ENCODE data around the gene OR2B6.
"Not testable (repeated sequence)": the region's sequence is repeated elsewhere in the genome, so short reads cannot be mapped to it uniquely, and the experiment has no call there.

OR2B6 gene

GRCh38 chr6:27956941-27957340, at the start of gene OR2B6:
Gene OR2B6, plus strand, starts transcription at chr6:27957241. Its CDS starts 0 bp downstream, at chr6:27957241.
- H3K27ac Mint-ChIP-seq: no peak within 1 kb of the TSS
- no peaks in the 10 kb centered on the region for H3K9me3 Mint-ChIP-seq
- no peak within 1 kb of the TSS for H3K4me3 Mint-ChIP-seq
- peaks cover 6% of the 10 kb centered on the region for H3K27me3 Mint-ChIP-seq
- H3K36me3 Mint-ChIP-seq: no peaks in the 10 kb centered on the region
- peaks cover 6% of the 10 kb centered on the region for H3K4me1 Mint-ChIP-seq
- ATAC-seq (ENCODE audit: low read depth) (no peak), DNase-seq (ENCODE audit: low spot score in 2 of 2) (no peak)

- peaks cover 2% of the 10 kb centered on the region for H3K4me1 Mint-ChIP-seq
- H3K27ac Mint-ChIP-seq: no peak overlapping the region
- no peak overlapping the region for H3K4me3 Mint-ChIP-seq
- H3K36me3 Mint-ChIP-seq: no peaks in the 10 kb centered on the region
- H3K27me3 Mint-ChIP-seq: no peaks in the 10 kb centered on the region
- ATAC-seq (ENCODE audit: low read depth) (no peak), DNase-seq (ENCODE audit: low spot score in 2 of 2) (no peak)
- no peaks in the 10 kb centered on the region for H3K9me3 Mint-ChIP-seq
Measured at GRCh38 chr6:27908017-27908416, 49.0 kb upstream of the OR2B6 start.

GRCh38 chr6:27911956-27912446, 45.0 kb upstream of the OR2B6 start, which contains the start of gene OR2B2:
Gene OR2B2, minus strand, starts transcription at chr6:27912396. Its CDS starts 77 bp downstream, at chr6:27912319.
- ATAC-seq (ENCODE audit: low read depth) (no peak), DNase-seq (ENCODE audit: low spot score in 2 of 2) (no peak)
- H3K4me3 Mint-ChIP-seq: no peak within 1 kb of the TSS
- H3K27ac Mint-ChIP-seq: no peak within 1 kb of the TSS
- no peaks in the 10 kb centered on the region for H3K4me1 Mint-ChIP-seq
- peaks cover 3% of the 10 kb centered on the region for H3K27me3 Mint-ChIP-seq
- H3K36me3 Mint-ChIP-seq: no peaks in the 10 kb centered on the region
- H3K9me3 Mint-ChIP-seq: no peaks in the 10 kb centered on the region

- DNase-seq (ENCODE audit: low spot score in 2 of 2) (no peak), ATAC-seq (ENCODE audit: low read depth) (no peak)
- Mint-ChIP-seq H3K9me3 (no peaks in the 10 kb centered on the region), H3K4me1 (no peaks in the 10 kb centered on the region), H3K4me3 (no peak overlapping the region), H3K27ac (no peak overlapping the region), H3K36me3 (no peaks in the 10 kb centered on the region), H3K27me3 (peaks cover 1% of the 10 kb centered on the region)
Measured at GRCh38 chr6:27922949-27923348, 34.1 kb upstream of the OR2B6 start.

- H3K27ac Mint-ChIP-seq: no peak overlapping the region
- no peaks in the 10 kb centered on the region for H3K4me1 Mint-ChIP-seq
- H3K27me3 Mint-ChIP-seq: peaks cover 4% of the 10 kb centered on the region
- ATAC-seq (ENCODE audit: low read depth) (no peak), DNase-seq (ENCODE audit: low spot score in 2 of 2) (no peak)
- H3K9me3 Mint-ChIP-seq: peaks cover 2% of the 10 kb centered on the region
- no peak overlapping the region for H3K4me3 Mint-ChIP-seq
- H3K36me3 Mint-ChIP-seq: no peaks in the 10 kb centered on the region
Measured at GRCh38 chr6:27924179-27924578, 32.9 kb upstream of the OR2B6 start.

GRCh38 chr6:27928041-27928440, 29.0 kb upstream of the OR2B6 start:
- ATAC-seq (ENCODE audit: low read depth); H3K27me3 Mint-ChIP-seq; H3K27ac Mint-ChIP-seq; H3K4me1 Mint-ChIP-seq; H3K36me3 Mint-ChIP-seq; H3K9me3 Mint-ChIP-seq; H3K4me3 Mint-ChIP-seq; DNase-seq (ENCODE audit: low spot score in 2 of 2): not testable (repeated sequence)

- not testable (repeated sequence) for H3K9me3 Mint-ChIP-seq; ATAC-seq (ENCODE audit: low read depth); H3K4me3 Mint-ChIP-seq; H3K27me3 Mint-ChIP-seq; DNase-seq (ENCODE audit: low spot score in 2 of 2); H3K27ac Mint-ChIP-seq; H3K36me3 Mint-ChIP-seq; H3K4me1 Mint-ChIP-seq
Measured at GRCh38 chr6:27929930-27930329, 27.1 kb upstream of the OR2B6 start.

GRCh38 chr6:27931209-27931608, 25.8 kb upstream of the OR2B6 start:
- ATAC-seq (ENCODE audit: low read depth): no peak
- no peak for DNase-seq (ENCODE audit: low spot score in 2 of 2)
- Mint-ChIP-seq H3K4me3 (no peak overlapping the region), H3K27ac (no peak overlapping the region), H3K36me3 (peaks cover 8% of the 10 kb centered on the region), H3K27me3 (peaks cover 5% of the 10 kb centered on the region), H3K9me3 (peaks cover 9% of the 10 kb centered on the region), H3K4me1 (no peaks in the 10 kb centered on the region)

- Mint-ChIP-seq H3K36me3 (no peaks in the 10 kb centered on the region), H3K27me3 (peaks cover 11% of the 10 kb centered on the region), H3K9me3 (no peaks in the 10 kb centered on the region), H3K4me1 (no peaks in the 10 kb centered on the region), H3K4me3 (no peak overlapping the region), H3K27ac (no peak overlapping the region)
- ATAC-seq (ENCODE audit: low read depth) (no peak), DNase-seq (ENCODE audit: low spot score in 2 of 2) (no peak)
Measured at GRCh38 chr6:27940766-27941165, 16.3 kb upstream of the OR2B6 start.

- not testable (repeated sequence) for H3K27ac Mint-ChIP-seq; H3K9me3 Mint-ChIP-seq; H3K4me1 Mint-ChIP-seq; H3K4me3 Mint-ChIP-seq; H3K36me3 Mint-ChIP-seq; DNase-seq (ENCODE audit: low spot score in 2 of 2); H3K27me3 Mint-ChIP-seq; ATAC-seq (ENCODE audit: low read depth)
Measured at GRCh38 chr6:27943072-27943471, 14.0 kb upstream of the OR2B6 start.

GRCh38 chr6:27948237-27948636, 8.8 kb upstream of the OR2B6 start:
- ATAC-seq (ENCODE audit: low read depth) (no peak), DNase-seq (ENCODE audit: low spot score in 2 of 2) (no peak)
- Mint-ChIP-seq H3K9me3 (peaks cover 7% of the 10 kb centered on the region), H3K27ac (no peak overlapping the region), H3K4me3 (no peak overlapping the region), H3K36me3 (no peaks in the 10 kb centered on the region), H3K27me3 (peaks cover 1% of the 10 kb centered on the region), H3K4me1 (no peaks in the 10 kb centered on the region)

GRCh38 chr6:27951040-27951439, 6.0 kb upstream of the OR2B6 start:
- Mint-ChIP-seq H3K27me3 (peaks cover 1% of the 10 kb centered on the region), H3K36me3 (no peaks in the 10 kb centered on the region), H3K4me1 (no peaks in the 10 kb centered on the region), H3K4me3 (no peak overlapping the region), H3K9me3 (peaks cover 7% of the 10 kb centered on the region), H3K27ac (no peak overlapping the region)
- DNase-seq (ENCODE audit: low spot score in 2 of 2) (no peak), ATAC-seq (ENCODE audit: low read depth) (no peak)

- Mint-ChIP-seq H3K9me3 (no peaks in the 10 kb centered on the region), H3K4me1 (peaks cover 6% of the 10 kb centered on the region), H3K27me3 (peaks cover 6% of the 10 kb centered on the region), H3K36me3 (no peaks in the 10 kb centered on the region), H3K27ac (no peak overlapping the region), H3K4me3 (no peak overlapping the region)
- ATAC-seq (ENCODE audit: low read depth) (no peak), DNase-seq (ENCODE audit: low spot score in 2 of 2) (no peak)
Measured at GRCh38 chr6:27957516-27957915, 475 bp downstream of the OR2B6 start.

- no peak overlapping the region for H3K27ac Mint-ChIP-seq
- no peak for ATAC-seq (ENCODE audit: low read depth)
- H3K27me3 Mint-ChIP-seq: peaks cover 5% of the 10 kb centered on the region
Measured at GRCh38 chr6:27962506-27962905, 5.5 kb downstream of the OR2B6 start.

GRCh38 chr6:27966044-27966443, 9.0 kb downstream of the OR2B6 start:
- peaks cover 2% of the 10 kb centered on the region for H3K27me3 Mint-ChIP-seq
- peak; percentile 95 for ATAC-seq (ENCODE audit: low read depth)
- H3K9me3 Mint-ChIP-seq: peaks cover 5% of the 10 kb centered on the region
- H3K4me1 Mint-ChIP-seq: peaks cover 18% of the 10 kb centered on the region
- DNase-seq (ENCODE audit: low spot score in 2 of 2): peak in 1 of 2 donors; percentile 9
- peak overlapping the region; percentile 69 for H3K27ac Mint-ChIP-seq
- no peaks in the 10 kb centered on the region for H3K36me3 Mint-ChIP-seq
- H3K4me3 Mint-ChIP-seq: peak overlapping the region; percentile 54

More at GRCh38 chr6:27962506-27962905, 5.5 kb downstream of the OR2B6 start:
- H3K4me3 Mint-ChIP-seq: no peak overlapping the region
- no peaks in the 10 kb centered on the region for H3K36me3 Mint-ChIP-seq
- DNase-seq (ENCODE audit: low spot score in 2 of 2): no peak
- peaks cover 18% of the 10 kb centered on the region for H3K4me1 Mint-ChIP-seq
- peaks cover 1% of the 10 kb centered on the region for H3K9me3 Mint-ChIP-seq

Data from memory B cell (primary cell).